PC-3 (cell line): ENCODE data around the gene GNA15. TPM values are rescaled to one million over a fixed set of nuclear protein-coding genes. Genes with fewer than 3 reads are reported as not detected.

ENCODE experiments used
- ATAC-seq: fragments of 200-7000 bp; cut with Tn5 transposase; 2 replicates; pipeline ENCODE4 v1.9.1; 2020; ENCODE audit warnings: mild to moderate bottlenecking, moderate library complexity
- BruUV-seq: library from RNA; stranded (reverse); fragments of 400-500 nt; replicated peaks from 2 replicates; lab custom pipeline; 2021; lab: Mats Ljungman, UMichigan
- CTCF ChIA-PET: fragments of 300-600 bp; sonication (Branson Sonifier 250); formaldehyde crosslinking; loops from one replicate; lab custom pipeline; 2022; ENCODE audit warnings: antibody characterized with exemption; lab: Charles Lee
- POLR2A ChIA-PET: fragments of 300-600 bp; sonication (Branson Sonifier 250); formaldehyde crosslinking; loops from one replicate; lab custom pipeline; 2022; ENCODE audit warnings: antibody characterized with exemption; ENCODE audit not compliant: unreplicated experiment; lab: Charles Lee
- DNase-seq: peaks from one replicate; pipeline ENCODE4 v3.0.0-alpha.2; 2015
- H2AFZ ChIP-seq: fragments of 300-600 bp; sonication (generic); 2 replicates; pipeline ENCODE4 v1.6.0; 2016; ENCODE audit warnings: antibody characterized with exemption, low read length
- H3F3A ChIP-seq: fragments of 300-600 bp; sonication (generic); one replicate; pipeline ENCODE4 v1.6.0; 2017; ENCODE audit warnings: antibody characterized with exemption, low read length, control low read depth, mild to moderate bottlenecking; ENCODE audit not compliant: unreplicated experiment
- H3K27ac ChIP-seq: fragments of 300-600 bp; sonication (generic); 2 replicates; pipeline ENCODE4 v1.5.1; 2016; ENCODE audit warnings: mild to moderate bottlenecking, low read length
- H3K27me3 ChIP-seq: fragments of 300-600 bp; sonication (generic); 2 replicates; pipeline ENCODE4 v1.6.1; 2016; ENCODE audit warnings: low read length, mixed read lengths
- H3K36me3 ChIP-seq: fragments of 300-600 bp; sonication (generic); 2 replicates; pipeline ENCODE4 v1.6.1; 2016; ENCODE audit warnings: low read depth, mixed run types, low read length, mixed read lengths
- H3K4me1 ChIP-seq: fragments of 300-600 bp; sonication (generic); 2 replicates; pipeline ENCODE4 v1.5.1; 2016; ENCODE audit warnings: low read length; ENCODE audit not compliant: insufficient read depth
- H3K4me2 ChIP-seq: fragments of 300-600 bp; sonication (generic); 2 replicates; pipeline ENCODE4 v1.6.0; 2016; ENCODE audit warnings: low read length
- H3K4me3 ChIP-seq: fragments of 300-600 bp; sonication (generic); 2 replicates; pipeline ENCODE4 v1.5.1; 2016; ENCODE audit warnings: mild to moderate bottlenecking, low read length, mixed read lengths
- H3K79me2 ChIP-seq: fragments of 300-600 bp; sonication (generic); 2 replicates; pipeline ENCODE4 v1.6.1; 2017; ENCODE audit warnings: low read length, mixed read lengths
- H3K9ac ChIP-seq: fragments of 300-600 bp; sonication (generic); 2 replicates; pipeline ENCODE4 v1.6.0; 2016; ENCODE audit warnings: mild to moderate bottlenecking, low read length
- H3K9me2 ChIP-seq: fragments of 300-600 bp; sonication (generic); replicated peaks from 2 replicates; pipeline ENCODE4 v1.6.1; 2016; ENCODE audit warnings: mixed run types, low read length, mixed read lengths
- H3K9me3 ChIP-seq: fragments of 300-600 bp; sonication (generic); 2 replicates; pipeline ENCODE4 v1.6.1; 2016; ENCODE audit warnings: low read length, mixed read lengths
- H4K20me1 ChIP-seq: fragments of 300-600 bp; sonication (generic); 2 replicates; pipeline ENCODE4 v1.6.1; 2016; ENCODE audit warnings: low read length, mixed read lengths
- EZH2 ChIP-seq: fragments of 300-600 bp; sonication (generic); IDR thresholded peaks from one replicate; pipeline ENCODE4 v1.6.1; 2017; ENCODE audit warnings: antibody characterized with exemption, mild to moderate bottlenecking, low read length; ENCODE audit not compliant: unreplicated experiment
- EZH2phosphoT487 ChIP-seq: fragments of 300-600 bp; sonication (generic); IDR thresholded peaks from 2 replicates; pipeline ENCODE4 v1.6.1; 2018; ENCODE audit warnings: mild to moderate bottlenecking, antibody characterized with exemption, low read length, borderline replicate concordance
- intact Hi-C: fragments of 100-400 bp; cut with micrococcal nuclease; formaldehyde crosslinking; loops from 2 replicates; pipeline ENCODE4 v1.9.0; 2023
- total RNA-seq: library from RNA; depleted of rRNA; stranded (reverse); fragments of >200 nt; gene quantifications from 2 replicates; pipeline ENCODE4 v1.2.3, GENCODE V29; 2014
- TF ChIP-seq, protein P1 (sequence below): fragments of 300-600 bp; sonication (generic); conservative IDR thresholded peaks from 2 replicates; pipeline ENCODE4 v1.5.1; 2017; ENCODE audit warnings: antibody characterized with exemption, low read depth, mild to moderate bottlenecking, low read length

GNA15 gene
- total RNA-seq, 1 experiment from 2014 or later: not detected

DNA sequence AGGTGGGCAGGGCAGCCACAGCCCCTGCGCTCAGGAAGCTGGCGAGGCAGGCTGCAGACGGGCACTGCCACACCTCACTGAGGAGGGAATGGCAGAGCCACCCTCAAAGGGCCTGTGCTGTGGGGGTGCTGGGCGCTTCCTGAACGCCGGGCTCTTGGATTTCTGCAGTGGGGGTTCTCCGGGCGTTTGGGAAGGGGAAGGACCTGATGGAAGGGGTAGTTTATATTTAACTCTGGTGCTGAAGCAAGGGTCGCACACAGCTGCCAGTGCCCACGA lies 31.2 kb upstream of the GNA15 start:
- no peak overlapping the region for H2AFZ ChIP-seq
- no peaks in the 10 kb centered on the region for H3K36me3 ChIP-seq
- H3F3A ChIP-seq: no peaks in the 10 kb centered on the region
- TF ChIP-seq, protein P1, sequence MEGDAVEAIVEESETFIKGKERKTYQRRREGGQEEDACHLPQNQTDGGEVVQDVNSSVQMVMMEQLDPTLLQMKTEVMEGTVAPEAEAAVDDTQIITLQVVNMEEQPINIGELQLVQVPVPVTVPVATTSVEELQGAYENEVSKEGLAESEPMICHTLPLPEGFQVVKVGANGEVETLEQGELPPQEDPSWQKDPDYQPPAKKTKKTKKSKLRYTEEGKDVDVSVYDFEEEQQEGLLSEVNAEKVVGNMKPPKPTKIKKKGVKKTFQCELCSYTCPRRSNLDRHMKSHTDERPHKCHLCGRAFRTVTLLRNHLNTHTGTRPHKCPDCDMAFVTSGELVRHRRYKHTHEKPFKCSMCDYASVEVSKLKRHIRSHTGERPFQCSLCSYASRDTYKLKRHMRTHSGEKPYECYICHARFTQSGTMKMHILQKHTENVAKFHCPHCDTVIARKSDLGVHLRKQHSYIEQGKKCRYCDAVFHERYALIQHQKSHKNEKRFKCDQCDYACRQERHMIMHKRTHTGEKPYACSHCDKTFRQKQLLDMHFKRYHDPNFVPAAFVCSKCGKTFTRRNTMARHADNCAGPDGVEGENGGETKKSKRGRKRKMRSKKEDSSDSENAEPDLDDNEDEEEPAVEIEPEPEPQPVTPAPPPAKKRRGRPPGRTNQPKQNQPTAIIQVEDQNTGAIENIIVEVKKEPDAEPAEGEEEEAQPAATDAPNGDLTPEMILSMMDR: no peak
- TF ChIP-seq EZH2 (no peak), EZH2phosphoT487 (no peak)
- ChIA-PET CTCF (interaction anchor here (0.6 to 1.9 kb wide), 8 partner anchors 9 to 154 kb away, joined by 3 to 14 read pairs (median 3); no protein-coding TSS in a partner anchor), POLR2A (interaction anchor here (0.6 kb wide), 1 partner anchor 57 kb away, joined by 3 read pairs; no protein-coding TSS in a partner anchor)
- no peaks in the 10 kb centered on the region for H4K20me1 ChIP-seq
- H3K9ac ChIP-seq: no peak overlapping the region
- no peak for DNase-seq
- H3K4me3 ChIP-seq: no peak overlapping the region
- H3K4me1 ChIP-seq: no peaks in the 10 kb centered on the region
- H3K9me2 ChIP-seq: no peaks in the 10 kb centered on the region
- peaks cover 90% of the 10 kb centered on the region for H3K79me2 ChIP-seq
- H3K4me2 ChIP-seq: no peak overlapping the region
- intact Hi-C loops: no loop called here
- no peak for ATAC-seq
- no TSS peak for BruUV-seq
- no peak overlapping the region for H3K27ac ChIP-seq
- H3K9me3 ChIP-seq: no peaks in the 10 kb centered on the region
- H3K27me3 ChIP-seq: no peaks in the 10 kb centered on the region

DNA sequence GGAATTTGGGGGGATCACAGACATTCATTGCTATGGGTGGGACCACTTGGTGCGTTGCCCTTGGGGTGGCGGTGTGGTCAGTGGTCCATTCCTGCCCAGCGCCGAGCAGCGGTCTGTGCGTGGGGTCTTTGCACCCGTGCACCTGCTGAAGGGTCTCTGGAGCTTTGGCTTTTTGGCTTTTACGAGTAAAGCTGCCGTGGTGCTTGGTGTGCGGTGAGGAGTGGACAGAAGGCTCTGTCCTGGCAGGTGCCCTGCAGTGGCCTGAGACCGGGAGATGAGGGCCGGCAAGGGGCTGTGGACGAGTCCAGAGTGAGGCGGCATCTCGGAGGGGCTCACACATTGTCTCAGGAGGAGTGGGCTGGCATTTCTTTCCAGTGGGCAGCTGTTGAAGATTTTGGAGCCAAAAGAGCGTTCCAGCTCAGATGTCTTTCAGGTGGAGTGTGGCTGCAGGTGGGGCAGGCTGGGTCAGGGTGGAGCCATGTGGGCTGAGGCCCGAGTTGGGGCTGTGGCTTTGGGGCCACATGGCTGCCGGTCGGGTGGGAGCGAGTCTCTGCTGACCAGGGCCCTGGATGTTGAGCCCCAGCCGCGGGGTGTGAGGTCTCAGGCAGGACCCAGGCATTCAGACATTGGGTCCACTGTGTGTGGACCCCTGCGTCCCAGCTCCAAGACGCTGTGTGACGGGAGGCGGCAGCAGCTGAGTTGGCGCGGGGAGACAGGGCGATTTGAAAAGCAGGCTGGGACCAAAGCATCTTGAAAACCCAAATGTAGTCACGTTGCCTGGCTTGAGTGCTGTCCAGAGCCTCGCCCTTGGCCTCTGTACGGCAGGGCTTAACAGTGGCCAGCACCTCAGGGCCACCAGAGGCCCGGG lies 30.0 kb upstream of the GNA15 start:
- CTCF ChIA-PET: no interaction called here
- Histone ChIP-seq H3K79me2 (peaks cover 79% of the 10 kb centered on the region), H2AFZ (no peak overlapping the region), H3K4me1 (no peaks in the 10 kb centered on the region), H3K36me3 (no peaks in the 10 kb centered on the region), H3K27me3 (no peaks in the 10 kb centered on the region), H3F3A (no peaks in the 10 kb centered on the region), H3K9me3 (no peaks in the 10 kb centered on the region), H3K4me2 (no peak overlapping the region), H3K27ac (no peak overlapping the region), H3K9me2 (no peaks in the 10 kb centered on the region), H3K9ac (no peak overlapping the region), H3K4me3 (no peak overlapping the region), H4K20me1 (no peaks in the 10 kb centered on the region)
- BruUV-seq: no TSS peak
- intact Hi-C loops: no loop called here
- POLR2A ChIA-PET: no interaction called here
- TF ChIP-seq EZH2phosphoT487: no peak
- TF ChIP-seq, protein P1: no peak
- TF ChIP-seq EZH2: no peak
- ATAC-seq: no peak
- no peak for DNase-seq

DNA sequence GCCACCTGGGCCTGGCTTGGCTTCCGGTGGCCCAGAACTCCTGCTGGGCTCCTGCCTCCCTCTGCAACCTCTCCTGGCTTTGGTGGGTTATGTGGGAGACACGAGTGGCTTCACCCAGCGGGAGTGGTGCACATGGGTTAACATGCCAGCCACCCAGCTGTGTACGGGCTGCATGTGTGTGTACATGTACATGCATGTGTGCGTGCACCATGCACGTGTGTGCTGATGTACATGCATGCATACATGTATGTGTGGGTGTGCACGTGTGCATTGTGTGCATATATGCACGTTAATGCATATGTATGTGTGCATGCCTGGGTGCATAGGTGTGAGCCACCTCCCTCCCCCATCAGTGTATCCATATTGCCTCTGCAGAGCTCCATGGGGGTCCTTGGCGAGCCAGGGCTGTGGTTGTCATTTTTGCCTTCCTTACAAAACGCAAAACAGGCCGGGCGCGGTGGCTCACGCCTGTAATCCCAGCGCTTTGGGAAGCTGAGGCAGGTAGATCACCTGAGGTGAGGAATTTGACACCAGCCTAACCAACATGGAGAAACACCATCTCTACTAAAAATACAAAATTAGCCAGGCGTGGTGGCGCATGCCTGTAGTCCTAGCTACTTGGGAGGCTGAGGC lies 29.2 kb upstream of the GNA15 start:
- Histone ChIP-seq H2AFZ (no peak overlapping the region), H3K27me3 (no peaks in the 10 kb centered on the region), H3K9me2 (no peaks in the 10 kb centered on the region), H3K36me3 (no peaks in the 10 kb centered on the region), H3K79me2 (peaks cover 77% of the 10 kb centered on the region), H3K9ac (no peak overlapping the region), H3K4me3 (no peak overlapping the region), H4K20me1 (no peaks in the 10 kb centered on the region), H3F3A (no peaks in the 10 kb centered on the region), H3K4me2 (no peak overlapping the region), H3K9me3 (no peaks in the 10 kb centered on the region), H3K27ac (no peak overlapping the region), H3K4me1 (no peaks in the 10 kb centered on the region)
- CTCF ChIA-PET: no interaction called here
- intact Hi-C loops: no loop called here
- POLR2A ChIA-PET: no interaction called here
- no TSS peak for BruUV-seq
- ATAC-seq (no peak), DNase-seq (no peak)
- TF ChIP-seq EZH2: no peak
- TF ChIP-seq EZH2phosphoT487: no peak
